ENCODE results near the gene MCC. TPM values are rescaled to one million over a fixed set of nuclear protein-coding genes. Genes with fewer than 3 reads are reported as not detected.
A peak's percentile ranks its signal among the peaks of the same experiment; 100 is the strongest.

The MCC gene
- polyA plus RNA-seq, 10 donors = 12.7 to 22.2 (median 15.2) TPM

DNA sequence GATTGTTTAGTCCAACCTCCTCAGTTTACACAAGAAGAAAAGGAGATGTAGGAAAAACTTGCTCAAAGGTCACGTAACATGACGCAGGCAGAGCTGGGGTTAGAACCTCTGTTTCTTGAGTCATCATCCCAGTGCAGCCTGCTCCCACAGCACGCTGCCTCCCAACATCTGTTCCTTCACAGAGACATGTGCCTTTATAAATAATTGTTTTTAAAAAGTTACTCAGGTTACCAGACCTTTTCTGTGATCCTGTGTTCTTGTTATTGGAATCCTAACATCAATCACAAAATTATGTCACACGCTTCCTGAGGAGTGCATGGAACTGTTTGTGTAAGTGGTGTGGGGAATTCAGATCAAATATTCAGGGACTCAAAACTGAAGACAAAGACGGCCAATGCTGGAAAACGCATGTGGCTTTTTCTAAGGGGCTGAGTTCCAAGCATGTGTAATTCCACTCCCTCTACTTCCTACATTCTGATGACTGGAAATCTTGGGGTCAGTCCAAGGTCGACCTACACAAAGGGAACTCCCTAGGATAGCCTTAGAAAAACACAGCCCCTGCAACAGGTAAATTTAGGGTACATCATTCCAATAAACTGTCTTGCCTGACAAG, 237.8 kb downstream of the MCC start:
- peak; percentile 79 to 95 (median 90) for DNase-seq

GRCh38 chr5:113249206-113249605, 239.0 kb downstream of the MCC start:
- no peak for DNase-seq

DNA sequence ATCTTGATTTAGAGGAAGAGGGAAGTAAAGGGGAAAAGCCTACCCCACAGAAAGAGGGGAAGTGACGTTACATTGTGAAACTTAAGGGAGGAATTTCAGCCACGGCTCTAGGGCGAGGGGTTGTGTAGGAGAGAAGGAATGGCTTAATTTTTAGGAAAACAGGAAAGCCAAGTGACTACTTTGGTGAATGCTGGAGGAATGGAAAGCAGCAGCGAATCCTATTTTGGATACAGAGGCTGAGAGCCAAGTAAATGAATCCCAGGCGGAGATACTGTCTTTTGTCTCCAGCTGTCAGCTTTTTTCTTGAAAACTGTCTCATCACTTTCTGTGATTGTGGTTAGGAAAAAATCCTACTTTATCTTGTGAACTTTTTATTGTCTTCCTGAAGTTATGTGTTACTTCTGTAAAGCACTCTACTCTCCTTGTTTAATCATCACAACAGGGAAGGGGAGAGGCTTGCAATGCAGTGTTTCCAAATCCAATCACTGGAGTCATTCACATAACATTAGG, 241.8 kb downstream of the MCC start:
- DNase-seq = peak; percentile 56 to 82 (median 63)

GRCh38 chr5:113245427-113246225, 242.6 kb downstream of the MCC start:
- DNase-seq = peak in 2 of 3 donors; percentile 10 to 54

- DNase-seq = no peak
Measured at GRCh38 chr5:113244966-113245365, 243.3 kb downstream of the MCC start.

DNA sequence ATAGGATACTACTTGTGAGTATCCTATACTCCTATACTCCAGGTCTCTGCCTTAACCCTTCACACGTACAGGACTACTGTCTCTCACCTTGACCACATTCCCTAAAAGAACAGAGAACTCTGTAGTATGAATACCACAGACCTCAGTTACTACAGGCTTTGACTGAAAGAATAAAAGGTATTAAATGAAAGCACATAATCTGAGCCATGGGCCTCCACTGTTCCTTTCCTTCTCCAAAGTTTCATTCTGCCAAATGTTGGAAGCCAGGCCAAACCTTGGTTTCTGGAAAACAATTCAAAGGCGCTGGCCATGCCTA, 244.9 kb downstream of the MCC start:
- DNase-seq = no peak

- DNase-seq = no peak
Measured at GRCh38 chr5:113242481-113243348, 245.5 kb downstream of the MCC start.

DNA sequence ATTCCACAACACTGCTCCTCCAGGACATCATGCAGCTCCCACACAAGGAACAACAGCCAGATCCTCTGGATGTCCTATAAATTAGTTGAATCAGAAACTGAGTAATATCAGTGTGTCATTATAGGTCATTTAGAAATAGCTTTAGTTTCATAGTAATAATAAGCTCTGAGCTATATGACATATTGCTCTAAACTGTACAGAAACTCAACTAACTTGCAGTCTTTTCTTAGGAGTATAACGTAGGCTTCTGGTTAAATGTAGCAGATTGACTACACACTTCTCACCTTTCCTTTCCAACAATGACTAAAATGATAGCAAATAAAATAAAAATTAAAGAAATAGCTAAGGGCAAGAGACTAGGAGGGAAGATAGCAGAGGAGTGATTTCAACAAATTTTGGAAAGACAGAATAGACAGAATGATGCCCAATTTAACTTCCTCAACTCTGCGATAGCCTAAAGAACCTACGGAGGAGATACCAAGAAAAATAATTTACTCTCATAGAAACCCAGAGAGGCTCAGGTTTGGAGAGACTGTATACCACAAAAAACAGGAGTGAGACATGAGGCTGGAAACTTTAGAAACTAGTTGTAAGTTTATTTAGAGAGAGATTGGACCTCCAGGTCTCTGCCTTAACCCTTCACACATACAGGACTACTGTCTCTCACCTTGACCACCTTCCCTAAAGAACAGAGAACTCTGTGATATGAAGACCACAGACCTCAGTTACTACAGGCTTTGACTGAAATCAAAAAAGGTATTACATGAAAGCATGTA, 247.1 kb downstream of the MCC start:
- DNase-seq = no peak

DNA sequence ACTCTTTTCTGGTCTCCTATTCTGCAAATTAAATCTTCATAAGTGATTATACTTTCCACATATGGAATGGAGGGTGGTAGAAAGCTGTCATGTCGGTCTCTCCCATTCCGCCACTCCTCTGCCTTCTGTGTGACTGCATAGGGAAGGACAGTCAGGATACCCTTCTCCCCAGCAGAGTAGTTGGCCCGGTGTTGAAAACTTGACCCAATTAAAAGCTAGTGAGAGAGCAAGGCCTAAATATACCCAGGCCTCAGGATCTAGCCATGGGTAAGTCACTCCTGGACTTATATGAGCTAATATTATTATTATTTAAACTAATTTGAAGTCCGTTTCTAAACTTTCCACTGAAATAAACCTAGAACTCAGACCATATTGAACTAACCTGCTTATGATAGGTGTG, 248.2 kb downstream of the MCC start:
- no peak for DNase-seq

GRCh38 chr5:113237893-113238292, 250.4 kb downstream of the MCC start:
- no peak for DNase-seq

- no peak for DNase-seq
Measured at GRCh38 chr5:113236536-113237288, 251.5 kb downstream of the MCC start.

DNA sequence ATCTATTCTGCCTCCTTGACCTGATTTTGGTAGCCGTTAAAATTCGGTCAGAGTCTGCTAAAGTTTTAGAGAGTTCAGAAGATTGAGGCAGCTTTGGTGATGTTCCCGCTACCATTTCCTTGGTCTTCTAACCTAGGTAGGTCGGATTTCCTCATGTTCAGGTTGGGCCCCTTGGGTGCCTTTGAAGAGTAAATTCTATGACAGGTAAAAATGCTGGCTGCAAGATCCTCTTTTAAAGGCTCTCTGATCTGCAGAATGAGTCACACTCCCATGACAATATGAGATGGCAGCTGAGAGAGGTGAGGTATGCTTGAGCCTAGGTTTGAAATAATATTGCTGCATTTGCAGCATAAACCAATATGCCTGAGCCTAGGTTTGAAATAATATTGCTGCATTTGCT, 252.4 kb downstream of the MCC start:
- DNase-seq = no peak

DNA sequence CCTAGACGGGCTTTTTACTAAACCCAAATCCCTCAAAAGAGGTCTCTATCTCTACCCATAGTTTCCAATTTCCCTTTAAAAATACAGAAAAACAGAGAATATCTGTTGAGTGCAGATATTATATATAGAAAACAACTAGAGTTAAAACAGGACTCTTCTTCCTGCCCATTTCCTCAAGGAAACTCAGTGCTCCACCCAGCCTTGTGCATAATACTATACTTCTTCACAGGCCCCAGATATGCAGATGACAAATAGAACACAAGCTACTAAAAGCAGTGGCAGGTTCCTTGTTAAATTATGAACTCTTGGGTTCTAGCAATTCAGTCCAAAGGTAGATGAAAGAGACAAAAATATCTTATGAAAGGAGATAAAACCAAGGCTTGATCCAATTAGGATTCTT, 253.7 kb downstream of the MCC start:
- no peak for DNase-seq

DNA sequence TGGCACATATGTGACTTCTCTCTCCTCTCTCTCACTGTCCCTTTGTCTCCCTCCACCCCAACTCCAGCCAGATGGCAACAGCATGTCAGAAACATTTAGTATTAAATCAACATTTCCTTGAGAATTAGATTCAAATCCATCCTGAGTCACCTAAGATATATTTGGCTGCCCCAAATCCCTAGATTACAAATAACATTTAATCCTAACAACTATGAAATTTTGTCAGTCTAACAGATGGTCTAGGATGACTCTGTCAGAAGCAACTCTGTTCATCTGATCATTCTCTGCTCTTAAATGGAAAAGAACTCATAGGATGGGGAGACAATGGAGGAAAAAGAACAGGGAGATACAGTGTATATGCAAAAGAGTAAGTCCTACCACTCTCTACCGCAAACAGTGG, 254.6 kb downstream of the MCC start:
- no peak for DNase-seq

DNA sequence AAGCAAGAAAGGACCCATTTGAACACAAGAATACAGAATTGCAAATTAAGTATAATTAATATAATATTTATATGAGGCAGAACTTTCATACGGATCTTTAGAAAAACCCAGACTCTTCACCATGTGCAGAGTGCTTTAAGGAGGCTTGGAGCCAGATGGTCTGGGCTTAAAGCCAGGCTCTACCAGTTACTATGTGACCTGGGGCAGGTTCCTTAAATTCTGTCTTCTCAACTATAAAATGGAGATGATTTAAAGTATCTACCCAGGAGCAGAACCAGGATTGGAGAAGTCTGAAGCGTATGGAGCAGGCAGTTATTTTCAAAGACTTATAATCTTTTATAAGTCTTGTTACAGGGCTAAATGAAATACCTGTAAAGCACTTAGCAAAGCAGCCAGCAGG, 255.6 kb downstream of the MCC start:
- DNase-seq = peak in 1 of 3 donors; percentile 33

DNA sequence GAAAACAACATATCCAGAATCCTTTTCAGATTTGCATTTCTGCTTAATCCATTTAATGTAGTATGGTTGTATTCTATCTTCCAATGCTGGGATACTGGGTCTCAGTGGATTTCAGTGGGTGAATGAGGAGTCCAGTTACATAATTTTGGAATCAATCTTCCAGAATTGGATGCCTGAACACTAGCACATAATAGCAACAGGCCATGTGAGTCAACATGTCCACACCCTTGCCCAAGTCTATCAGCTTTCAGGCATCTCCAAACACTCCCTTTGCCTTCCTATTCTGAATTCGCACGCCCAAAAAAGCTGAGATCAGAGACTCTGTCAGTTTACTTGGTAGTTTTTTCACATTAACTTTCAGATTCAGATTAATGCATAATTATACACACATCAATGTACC, 256.0 kb downstream of the MCC start:
- no peak for DNase-seq

DNA sequence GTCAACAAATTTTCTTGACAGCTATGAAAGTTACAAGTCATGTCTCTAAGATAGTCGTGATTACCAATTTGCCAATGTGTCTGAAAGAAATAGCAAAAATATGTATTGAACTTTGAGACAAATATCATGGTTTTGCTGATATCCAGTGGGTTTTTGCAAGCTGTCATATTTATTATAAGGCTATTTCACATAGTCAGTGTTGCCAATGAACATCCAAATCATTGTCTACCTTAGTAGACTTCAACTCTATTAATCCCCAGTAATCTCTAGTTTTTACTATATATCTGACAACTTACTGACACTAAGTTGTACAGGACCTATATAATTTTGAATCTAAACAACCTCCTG, 256.6 kb downstream of the MCC start:
- DNase-seq = no peak

GRCh38 chr5:113230711-113231652, 257.3 kb downstream of the MCC start:
- no peak for DNase-seq

GRCh38 chr5:113227798-113228197, 260.5 kb downstream of the MCC start:
- no peak for DNase-seq

Data from muscle of back (tissue), 11 donors.